NCI-H1092 treated with DMSO at 0.1 percent for 48 hours (cell line): Measurements from ENCODE around the gene DISC1.
"Not testable (repeated sequence)": the region's sequence is repeated elsewhere in the genome, so short reads cannot be mapped to it uniquely, and the experiment has no call there.

ENCODE experiments used
- DNase-seq: peaks from one replicate; lab custom pipeline; 2025; lab: John Stamatoyannopoulos, UW

Gene DISC1

GRCh38 chr1:231776010-231776756 lies 149.6 kb downstream of the DISC1 start:
- DNase-seq = no peak

DNA sequence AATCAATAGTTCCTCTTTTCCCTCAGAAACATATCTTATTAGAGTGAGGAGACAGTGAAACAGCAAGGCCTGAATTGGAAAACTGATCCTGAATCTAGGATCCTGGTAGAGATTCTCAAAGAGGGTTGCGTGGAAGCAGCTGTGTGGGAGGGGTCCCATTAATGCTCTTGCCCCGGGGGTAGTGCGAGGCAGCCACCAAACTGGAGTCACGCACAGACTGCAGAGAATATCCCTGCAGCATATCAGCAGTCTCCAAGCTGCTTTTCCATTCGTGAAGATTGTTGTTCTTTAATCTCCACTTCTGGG lies 150.1 kb downstream of the DISC1 start:
- no peak for DNase-seq

DNA sequence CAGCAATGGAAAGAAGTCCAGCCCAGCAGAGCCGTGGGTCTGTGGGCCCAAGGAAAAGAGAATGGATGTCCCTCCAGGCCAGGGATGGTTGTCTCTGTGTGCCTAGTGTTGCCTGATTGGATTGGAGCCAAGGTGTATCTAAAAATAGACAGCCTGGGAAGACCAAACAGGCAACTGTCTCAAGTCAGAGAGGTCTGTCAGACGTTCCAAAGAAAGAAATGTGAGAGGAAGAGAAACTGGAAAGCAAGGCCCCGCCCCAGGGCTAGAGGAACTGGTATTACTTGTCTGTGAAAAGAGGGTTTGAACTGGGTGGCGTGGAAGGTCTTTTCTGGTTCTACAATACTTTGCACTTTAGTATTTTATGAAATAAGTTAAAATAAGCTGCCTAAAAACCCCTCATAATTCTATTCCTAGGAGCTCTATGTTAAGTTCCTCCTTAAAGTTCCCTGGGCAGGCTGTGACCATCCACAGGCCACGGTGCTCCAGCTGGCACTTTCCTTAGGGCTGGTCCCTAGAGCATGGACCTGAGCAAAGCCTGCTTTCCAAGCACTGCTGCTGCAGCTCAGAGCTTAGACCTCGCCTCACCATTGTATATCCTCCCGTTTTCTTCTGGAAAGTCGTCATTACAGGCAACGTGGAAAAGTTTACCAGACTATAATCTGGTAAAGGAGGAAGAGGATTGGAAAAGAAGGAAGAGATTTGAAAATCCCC lies 151.6 kb downstream of the DISC1 start:
- no peak for DNase-seq

DNA sequence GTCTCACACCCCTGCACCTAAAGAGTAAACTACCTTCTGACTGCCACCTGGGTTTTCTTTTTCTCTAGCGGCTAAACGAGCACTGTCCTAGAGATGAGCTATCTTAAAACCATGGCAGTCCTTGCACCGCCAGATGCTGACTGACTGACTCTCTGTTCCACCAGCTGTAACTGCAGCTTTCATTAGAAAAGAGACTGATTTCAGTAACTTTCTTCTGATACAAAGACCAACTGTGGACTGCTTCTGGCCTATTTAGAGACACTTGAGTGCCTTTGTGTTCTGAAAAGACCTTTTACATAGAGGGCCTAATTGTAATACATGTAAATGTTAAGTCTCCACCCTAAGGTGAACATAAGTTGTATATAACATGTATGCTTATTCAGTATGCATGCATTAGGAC lies 152.5 kb downstream of the DISC1 start:
- DNase-seq = no peak

DNA sequence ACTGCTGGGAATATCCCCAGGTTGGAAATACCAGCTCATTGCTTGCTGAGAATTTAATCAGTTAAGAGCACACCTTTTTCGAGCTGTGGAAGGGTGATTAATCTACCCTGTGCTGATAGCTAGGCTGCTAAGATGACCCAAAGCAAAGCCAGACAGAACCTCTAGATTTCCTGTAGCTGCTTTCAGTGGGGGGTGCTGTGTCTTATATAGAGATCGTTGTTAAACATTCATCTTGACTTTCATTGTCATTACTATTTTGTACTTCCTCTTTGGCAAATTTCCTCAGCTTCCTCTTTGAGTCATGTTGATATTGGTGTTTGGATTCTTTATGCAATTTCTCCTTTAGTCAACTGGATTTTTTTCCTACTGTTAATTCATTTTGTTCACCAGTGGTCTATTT lies 155.3 kb downstream of the DISC1 start:
- no peak for DNase-seq

GRCh38 chr1:231785073-231785472 lies 158.5 kb downstream of the DISC1 start:
- not testable (repeated sequence) for DNase-seq

- no peak for DNase-seq
Observed at GRCh38 chr1:231786126-231786525, 159.5 kb downstream of the DISC1 start.

DNA sequence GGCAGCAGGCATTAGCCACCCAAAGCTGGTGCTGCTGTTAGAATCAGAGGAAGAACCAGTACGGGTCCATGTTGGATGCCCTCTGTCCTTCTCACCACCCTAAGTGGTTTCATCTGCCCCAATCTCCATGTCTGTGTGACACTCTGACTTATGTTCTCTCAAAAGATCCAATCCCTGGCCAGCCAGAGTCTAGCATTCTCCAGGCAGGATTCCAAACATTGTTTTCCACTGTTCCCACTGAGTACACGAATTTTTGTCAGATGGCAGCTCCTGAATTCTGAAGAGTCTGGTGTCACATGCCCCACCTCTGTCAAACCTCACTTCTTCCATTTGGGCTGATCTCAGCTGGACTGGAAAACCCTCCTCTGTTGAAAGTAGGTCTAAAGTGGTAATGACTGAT lies 166.0 kb downstream of the DISC1 start:
- no peak for DNase-seq

GRCh38 chr1:231793893-231794292 lies 167.3 kb downstream of the DISC1 start:
- no peak for DNase-seq

DNA sequence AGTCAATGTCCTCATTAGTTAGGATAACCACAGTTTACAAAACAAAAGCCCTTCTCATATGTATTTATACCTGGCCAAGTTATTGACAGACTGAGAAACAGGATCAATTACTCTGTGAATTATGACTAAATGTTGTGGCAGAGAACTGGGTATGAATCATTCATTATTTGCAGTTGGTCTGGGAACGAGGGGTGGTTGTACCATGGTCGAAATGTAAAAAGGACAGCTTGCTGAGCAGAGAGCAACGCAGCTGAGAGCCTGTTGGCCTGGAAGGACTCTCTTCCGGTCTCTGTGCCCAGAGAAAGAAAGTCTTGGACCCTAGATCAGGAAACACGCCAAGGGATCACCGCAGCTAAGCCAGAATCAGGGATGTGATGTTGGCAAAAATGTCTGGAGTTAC lies 169.6 kb downstream of the DISC1 start:
- DNase-seq = no peak

- no peak for DNase-seq
Observed at GRCh38 chr1:231799363-231799986, 172.9 kb downstream of the DISC1 start.

DNA sequence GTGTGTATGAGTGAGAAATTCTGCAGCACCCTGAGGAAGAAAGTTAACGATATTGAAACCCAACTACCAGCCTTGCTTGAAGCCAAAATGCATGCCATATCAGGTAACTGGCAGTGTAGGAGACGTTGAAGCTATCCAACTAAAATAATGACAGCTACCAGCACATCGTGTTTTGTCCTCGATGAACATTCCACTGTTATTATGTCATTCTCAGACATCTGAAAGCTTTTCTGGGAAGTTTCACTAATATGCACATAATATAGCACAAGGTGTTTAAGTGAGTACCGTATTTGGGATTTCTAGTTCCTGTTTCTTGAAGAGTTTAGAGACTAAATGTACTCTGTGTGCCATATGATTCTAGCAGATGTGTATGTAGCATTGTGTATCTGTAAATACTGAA lies 173.5 kb downstream of the DISC1 start:
- peak; percentile 71 for DNase-seq

DNA sequence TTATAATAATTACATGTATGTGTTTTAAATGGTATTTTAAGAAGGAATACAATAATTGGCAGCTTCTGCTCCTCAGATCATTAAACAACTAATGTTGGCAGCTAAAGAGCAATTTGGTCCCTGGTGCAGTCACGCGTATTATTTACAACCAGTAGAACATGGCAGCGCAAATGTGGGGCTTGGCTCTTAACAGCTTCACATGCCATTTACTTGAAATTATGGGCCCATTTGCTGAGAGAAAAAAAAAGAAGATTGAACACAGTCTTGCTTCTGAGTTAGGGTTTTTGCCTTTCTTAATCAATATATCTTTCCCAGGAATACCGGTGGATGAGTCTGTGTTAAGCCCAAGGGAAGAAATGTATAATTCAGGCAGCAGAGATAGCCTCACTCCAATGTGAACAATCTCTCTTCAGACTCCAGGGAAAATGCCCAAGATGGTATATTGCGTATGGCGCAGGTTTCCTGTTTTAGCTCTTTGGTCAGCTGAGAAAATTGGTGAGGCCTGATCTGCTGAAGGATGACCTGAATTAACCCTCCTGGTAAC lies 174.5 kb downstream of the DISC1 start:
- peak; percentile 84 for DNase-seq

GRCh38 chr1:231803353-231803752 lies 176.8 kb downstream of the DISC1 start:
- DNase-seq = no peak

DNA sequence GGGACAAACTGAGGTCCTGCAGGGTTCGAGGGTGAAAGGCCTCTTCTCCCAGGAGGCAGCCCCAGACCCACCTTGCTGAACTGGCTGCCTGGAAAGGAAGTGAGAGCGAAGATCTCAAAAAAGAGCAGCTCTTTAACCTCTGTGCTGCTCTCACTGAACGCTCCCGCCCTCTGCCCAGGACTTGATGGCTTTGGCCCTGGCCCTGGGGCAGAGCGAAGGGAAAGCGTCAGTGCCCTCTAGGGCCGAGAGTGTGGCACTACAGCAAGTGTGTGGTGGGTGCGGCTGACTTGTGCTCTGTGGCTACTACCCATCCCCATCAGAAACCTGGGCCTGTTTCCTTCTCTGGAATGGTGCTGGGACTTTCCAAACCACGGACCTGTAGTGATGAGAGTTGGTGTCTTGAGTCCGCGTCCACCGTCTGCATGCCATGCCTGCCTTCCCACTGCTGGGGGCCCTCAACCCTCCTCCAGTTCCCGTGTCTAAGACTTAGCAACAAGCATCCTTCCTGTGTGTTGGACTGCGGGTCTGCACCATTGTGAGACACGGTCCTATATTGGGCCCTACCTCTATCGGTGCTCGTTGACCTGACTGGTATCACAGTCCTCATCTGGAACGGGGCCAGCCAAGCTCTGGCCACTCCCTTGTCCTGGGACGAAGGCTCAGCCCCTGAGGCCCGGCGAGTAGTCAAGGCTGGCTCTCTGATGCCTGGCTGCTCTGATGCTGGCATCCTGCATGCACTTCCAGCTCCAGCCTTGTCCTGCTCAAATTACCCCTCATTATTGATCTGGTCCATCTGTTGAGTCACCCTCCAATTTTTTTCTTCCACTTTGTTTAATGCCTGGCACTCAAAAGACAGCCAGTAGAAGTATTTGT lies 180.3 kb downstream of the DISC1 start:
- DNase-seq = peak; percentile 96

- peak; percentile 96 for DNase-seq
Observed at GRCh38 chr1:231807541-231807940, 181.0 kb downstream of the DISC1 start.

- peak; percentile 54 for DNase-seq
Observed at GRCh38 chr1:231808116-231808515, 181.5 kb downstream of the DISC1 start.

- DNase-seq = no peak
Observed at GRCh38 chr1:231808990-231809389, 182.4 kb downstream of the DISC1 start.

DNA sequence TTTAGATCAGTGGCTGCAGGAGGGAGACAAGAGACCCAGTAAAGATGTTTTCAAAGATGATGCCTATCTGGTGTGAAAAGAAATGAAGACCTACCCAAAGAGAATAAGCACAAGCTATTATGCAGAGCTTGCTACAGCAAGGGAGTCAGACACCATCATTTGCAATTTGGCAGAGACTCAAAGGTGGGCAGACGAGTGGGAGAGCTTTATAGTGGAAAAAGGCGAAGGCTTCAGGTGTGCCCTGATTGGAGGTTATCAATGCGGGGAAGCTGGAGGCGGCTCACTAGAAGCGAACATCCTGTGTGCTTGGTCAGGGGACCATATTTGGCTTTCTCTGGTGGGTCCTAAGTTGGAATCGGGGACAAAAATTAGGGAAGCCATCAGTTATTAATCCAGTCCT lies 183.8 kb downstream of the DISC1 start:
- no peak for DNase-seq

DNA sequence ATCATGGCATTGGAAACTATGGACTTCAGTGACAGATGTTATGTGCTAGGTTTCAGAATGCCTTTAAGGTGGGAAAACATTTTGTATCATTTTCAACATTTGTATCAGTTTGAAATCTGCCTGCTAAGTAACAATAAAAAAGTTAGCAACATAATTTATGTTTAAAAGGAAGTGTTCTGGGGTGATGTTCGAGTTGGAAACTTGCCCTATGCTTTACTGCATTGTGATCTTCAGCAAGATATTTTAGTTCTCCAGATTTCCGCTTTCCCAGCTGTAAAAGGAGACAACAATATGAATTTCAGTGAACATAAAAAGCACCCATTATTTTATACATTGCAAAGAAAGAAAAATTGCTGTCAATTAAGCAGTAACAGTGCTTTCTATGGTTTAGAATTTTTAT lies 187.4 kb downstream of the DISC1 start:
- no peak for DNase-seq

DNA sequence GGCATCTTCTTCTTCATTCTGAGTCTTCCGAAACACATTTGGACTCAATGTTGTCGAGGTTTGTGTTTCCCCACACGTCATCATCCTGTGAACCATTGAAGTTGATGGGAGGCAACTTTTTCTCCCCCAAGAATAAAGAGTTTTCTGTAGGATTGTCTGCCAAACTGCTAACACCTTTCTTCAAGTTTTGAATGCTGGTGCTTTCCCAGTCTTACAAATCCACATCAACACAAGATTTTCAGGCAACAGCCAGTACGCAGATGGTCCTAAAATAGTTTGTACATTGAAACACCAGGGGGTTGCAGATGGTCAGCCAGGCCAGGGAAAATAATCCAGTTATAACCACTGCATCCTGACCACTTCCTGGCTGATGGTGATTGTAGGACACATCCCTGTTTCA lies 187.9 kb downstream of the DISC1 start:
- DNase-seq = no peak

DNA sequence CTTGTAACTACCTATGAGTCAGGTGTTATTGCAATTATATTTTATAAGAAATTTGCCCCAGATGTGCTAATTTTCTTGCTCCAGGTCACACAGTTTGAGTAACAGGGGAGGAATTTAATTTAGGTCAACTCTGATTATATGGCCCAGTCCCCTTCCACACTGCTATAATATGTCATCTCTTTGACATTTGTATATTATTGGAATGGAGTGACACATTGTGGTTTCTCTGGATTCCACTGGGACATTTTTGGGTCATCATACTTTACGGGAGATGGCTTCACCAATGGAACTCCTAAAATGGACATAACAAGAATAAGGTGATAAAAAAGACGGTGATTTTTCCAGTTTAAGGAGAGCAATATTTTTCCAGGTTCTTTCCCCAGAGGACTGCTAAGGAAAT lies 191.2 kb downstream of the DISC1 start:
- DNase-seq = no peak
